Testis (tissue), 2 donors: ENCODE results near the gene TOM1L2.

Source experiments
- POLR2A ChIP-seq: fragments of 450-650 bp; IDR thresholded peaks from one replicate; pipeline ENCODE4 v1.6.1; 2017; ENCODE audit warnings: antibody characterized with exemption, mild to moderate bottlenecking, moderate library complexity
- TF ChIP-seq, protein P1 (sequence below), 3 experiments: fragments of 450-650 bp in 2 of 3; fragments of 200-600 bp in 1 of 3; sonication (generic) in 1 of 3; IDR thresholded peaks; one replicate each; pipeline ENCODE4 v1.5.1; 2016 to 2019; ENCODE audit warnings: antibody characterized with exemption in 3 of 3, mild to moderate bottlenecking in 2 of 3, moderate library complexity in 1 of 3

DNA sequence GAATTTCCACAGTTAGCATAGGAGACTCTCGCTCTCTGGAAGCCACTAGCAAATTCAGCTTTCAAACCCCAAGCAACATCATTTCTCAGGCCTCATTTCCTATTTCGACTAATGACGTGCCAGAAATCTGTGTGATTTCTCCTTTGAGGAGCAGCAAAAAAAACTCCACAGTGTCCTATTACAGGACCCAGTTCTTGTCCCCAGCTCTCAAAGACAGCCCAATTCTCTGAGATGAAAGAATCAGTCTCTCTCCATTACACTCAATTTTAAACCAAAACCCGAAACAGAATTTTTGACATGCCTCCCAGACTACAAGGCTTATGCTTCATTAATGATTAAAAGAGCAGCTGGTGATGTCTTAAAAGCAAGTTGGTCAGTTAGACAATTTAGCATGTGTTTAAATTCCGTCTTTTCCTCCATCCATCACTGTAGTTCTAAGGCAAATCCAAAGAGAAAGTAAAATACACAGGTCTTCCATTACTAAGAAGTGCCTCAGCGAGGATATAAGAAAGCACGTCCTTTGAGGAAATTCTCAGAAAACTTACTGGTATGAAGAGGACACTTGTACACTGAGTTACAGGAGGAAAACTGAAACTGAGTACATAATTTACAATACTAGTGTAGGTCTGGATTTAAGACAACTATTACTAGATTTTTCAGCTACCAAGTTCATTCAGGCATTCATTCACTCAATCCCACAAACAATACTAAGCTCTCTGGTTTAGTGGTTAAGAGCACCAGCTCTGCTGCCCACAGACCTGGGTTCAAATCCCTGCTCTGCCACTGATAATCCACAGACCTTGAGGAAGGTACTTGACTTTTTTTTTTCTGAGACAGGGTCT, 12.5 kb downstream of the TOM1L2 start:
- TF ChIP-seq, protein P1, sequence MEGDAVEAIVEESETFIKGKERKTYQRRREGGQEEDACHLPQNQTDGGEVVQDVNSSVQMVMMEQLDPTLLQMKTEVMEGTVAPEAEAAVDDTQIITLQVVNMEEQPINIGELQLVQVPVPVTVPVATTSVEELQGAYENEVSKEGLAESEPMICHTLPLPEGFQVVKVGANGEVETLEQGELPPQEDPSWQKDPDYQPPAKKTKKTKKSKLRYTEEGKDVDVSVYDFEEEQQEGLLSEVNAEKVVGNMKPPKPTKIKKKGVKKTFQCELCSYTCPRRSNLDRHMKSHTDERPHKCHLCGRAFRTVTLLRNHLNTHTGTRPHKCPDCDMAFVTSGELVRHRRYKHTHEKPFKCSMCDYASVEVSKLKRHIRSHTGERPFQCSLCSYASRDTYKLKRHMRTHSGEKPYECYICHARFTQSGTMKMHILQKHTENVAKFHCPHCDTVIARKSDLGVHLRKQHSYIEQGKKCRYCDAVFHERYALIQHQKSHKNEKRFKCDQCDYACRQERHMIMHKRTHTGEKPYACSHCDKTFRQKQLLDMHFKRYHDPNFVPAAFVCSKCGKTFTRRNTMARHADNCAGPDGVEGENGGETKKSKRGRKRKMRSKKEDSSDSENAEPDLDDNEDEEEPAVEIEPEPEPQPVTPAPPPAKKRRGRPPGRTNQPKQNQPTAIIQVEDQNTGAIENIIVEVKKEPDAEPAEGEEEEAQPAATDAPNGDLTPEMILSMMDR (IDR thresholded peaks at IDR 0.05) = no peak
- no peak for TF ChIP-seq POLR2A
